Stomach (tissue), 4 donors: Measurements from ENCODE around the gene SLC35G6.

Experiments
- CTCF ChIP-seq, 7 experiments: fragments of 450-650 bp in 4 of 7; fragments of 200-600 bp in 3 of 7; sonication (generic) in 3 of 7; IDR thresholded peaks; one replicate each; pipeline ENCODE4 v1.5.1; 2016 to 2019; ENCODE audit warnings: antibody characterized with exemption in 7 of 7, control low read depth in 2 of 7, mild to moderate bottlenecking in 1 of 7
- EP300 ChIP-seq: sonication (generic); formaldehyde crosslinking; IDR thresholded peaks from one replicate; pipeline ENCODE4 v1.6.1; 2017; ENCODE audit warnings: antibody characterized with exemption
- POLR2A ChIP-seq, 4 donors: fragments of 450-650 bp; IDR thresholded peaks; one replicate each; pipeline ENCODE4 v1.6.1; 2016; ENCODE audit warnings: antibody characterized with exemption in 4 of 4, control low read depth in 2 of 4, mild to moderate bottlenecking in 1 of 4, moderate library complexity in 1 of 4

GRCh38 chr17:7464081-7464480 lies 17.2 kb upstream of the SLC35G6 start:
- no peak for TF ChIP-seq CTCF (IDR thresholded peaks at IDR 0.05)
- no peak for TF ChIP-seq EP300
- no peak for TF ChIP-seq POLR2A (IDR thresholded peaks at IDR 0.05)
